K562 (cell line): ENCODE data around the gene UBXN4. TPM values are rescaled to one million over a fixed set of nuclear protein-coding genes. Genes with fewer than 3 reads are reported as not detected.
A peak's percentile ranks its signal among the peaks of the same experiment; 100 is the strongest.

Experiments used
- ATAC-seq: fragments of 200-7000 bp; cut with Tn5 transposase; 3 replicates; pipeline ENCODE4 v1.9.1; 2020; ENCODE audit warnings: moderate library complexity
- BruUV-seq: library from RNA; stranded (reverse); fragments of 400-500 nt; replicated peaks from 2 replicates; lab custom pipeline; 2021; lab: Mats Ljungman, UMichigan
- CTCF ChIA-PET: fragments of 300-600 bp; formaldehyde crosslinking; extraction: SDS; loops from one replicate; lab custom pipeline; 2021; ENCODE audit warnings: low intra/inter-chr PET ratio; lab: Yijun Ruan, JAX
- POLR2A ChIA-PET: fragments of 300-600, 350-650 bp; sonication (Branson Sonifier 250); formaldehyde crosslinking; extraction: SDS; loops from one replicate; lab custom pipeline; 2021; ENCODE audit warnings: antibody characterized with exemption, inconsistent platforms; lab: Yijun Ruan, JAX
- DNase-seq, 4 experiments: peaks; one replicate each; pipeline versions ENCODE4 v3.0.0 to v3.0.0-alpha.2; 2011 to 2018; ENCODE audit warnings: low spot score in 3 of 4, mixed read lengths in 3 of 4; ENCODE audit errors: extremely low read depth in 1 of 4
- FAIRE-seq: peaks from 2 replicates; lab custom pipeline; 2011; peaks lifted over from hg19 to GRCh38; lab: Jason Lieb, UNC
- H2AFZ ChIP-seq: 2 replicates; pipeline ENCODE4 v1.6.0; 2011; ENCODE audit warnings: low read depth, low read length, control low read depth, inconsistent platforms
- H3K27ac ChIP-seq: fragments of 200-600 bp; 3 replicates; pipeline ENCODE4 v1.8.0; 2011; ENCODE audit warnings: low read depth, mild to moderate bottlenecking, control low read depth, inconsistent platforms, low read length, moderate library complexity, mixed read lengths; ENCODE audit errors: extremely low read depth
- H3K27me3 ChIP-seq, 2 experiments: fragments of 300-600 bp in 1 of 2; 2 replicates in 1 of 2; 3 replicates in 1 of 2; pipeline versions ENCODE4 v1.6.0 to v1.8.0; 2011; ENCODE audit warnings: inconsistent platforms in 2 of 2, low read length in 2 of 2, mild to moderate bottlenecking in 1 of 2, mixed read lengths in 1 of 2, moderate library complexity in 1 of 2; ENCODE audit not compliant: control insufficient read depth in 2 of 2, insufficient read depth in 2 of 2
- H3K36me3 ChIP-seq: fragments of 300-600 bp; 3 replicates; pipeline ENCODE4 v1.8.0; 2011; ENCODE audit warnings: mild to moderate bottlenecking, low read length, inconsistent platforms; ENCODE audit not compliant: control insufficient read depth, insufficient read depth
- H3K4me1 ChIP-seq, 2 experiments: fragments of 200-600 bp in 1 of 2; replicated peaks in 1 of 2; 2 replicates in 1 of 2; 3 replicates in 1 of 2; pipeline versions ENCODE4 v1.5.1 to v1.8.0; 2011; ENCODE audit warnings: inconsistent platforms in 2 of 2, low read length in 2 of 2, mild to moderate bottlenecking in 1 of 2, mixed read lengths in 1 of 2, moderate library complexity in 1 of 2; ENCODE audit not compliant: control insufficient read depth in 2 of 2, insufficient read depth in 2 of 2
- H3K4me2 ChIP-seq: 2 replicates; pipeline ENCODE4 v1.6.1; 2011; ENCODE audit warnings: low read length, control low read depth, inconsistent platforms, mixed read lengths; ENCODE audit not compliant: insufficient read depth
- H3K4me3 ChIP-seq: fragments of 200-600 bp; sonication (generic), shearing (Covaris generic); 2 replicates; pipeline ENCODE4 v1.5.1; 2016; ENCODE audit warnings: control low read depth, inconsistent platforms
- H3K79me2 ChIP-seq: fragments of 200-600 bp; 3 replicates; pipeline ENCODE4 v1.8.0; 2011; ENCODE audit warnings: low read length, inconsistent platforms; ENCODE audit not compliant: control insufficient read depth, insufficient read depth
- H3K9ac ChIP-seq, 2 experiments: 2 replicates each; pipeline versions ENCODE4 v1.6.0 to v1.6.1; 2011; ENCODE audit warnings: low read depth in 2 of 2, low read length in 2 of 2, control low read depth in 1 of 2, inconsistent platforms in 1 of 2, mild to moderate bottlenecking in 1 of 2, mixed read lengths in 1 of 2; ENCODE audit not compliant: insufficient read depth in 1 of 2
- H3K9me1 ChIP-seq: one replicate; pipeline ENCODE4 v1.6.0; 2011; ENCODE audit warnings: inconsistent platforms, mild to moderate bottlenecking, low read length, moderate library complexity; ENCODE audit not compliant: control insufficient read depth, insufficient read depth
- H3K9me3 ChIP-seq: replicated peaks from 2 replicates; pipeline ENCODE4 v1.5.1; 2011; ENCODE audit warnings: low read depth, low read length, inconsistent platforms; ENCODE audit not compliant: control insufficient read depth, insufficient read depth
- H4K20me1 ChIP-seq: replicated peaks from 2 replicates; pipeline ENCODE4 v1.6.1; 2011; ENCODE audit warnings: low read length, inconsistent platforms, mixed read lengths; ENCODE audit not compliant: control insufficient read depth, insufficient read depth
- BHLHE40 ChIP-seq: IDR thresholded peaks from 2 replicates; pipeline ENCODE4 v1.6.1; 2011; ENCODE audit warnings: low read length, improper control_type of control experiment
- HCFC1 ChIP-seq: IDR thresholded peaks from 2 replicates; pipeline ENCODE4 v1.6.1; 2012; ENCODE audit warnings: low read depth, low read length, improper control_type of control experiment
- SNRNP70 ChIP-seq: fragments of 200-400 bp; formaldehyde crosslinking; optimal IDR thresholded peaks from 2 replicates; pipeline ENCODE3; 2017; ENCODE audit warnings: low read depth, low read length
- ZNF133 ChIP-seq: fragments of 250-450 bp; sonication (Bioruptor Pico); IDR thresholded peaks from 2 replicates; pipeline ENCODE4 v1.4.0; 2020; ENCODE audit warnings: mild to moderate bottlenecking
- ZSCAN29 ChIP-seq: fragments of 450-650 bp; IDR thresholded peaks from 2 replicates; pipeline ENCODE4 v1.6.1; 2017
- WGBS: fragments of 100-300 bp; shearing (Covaris generic); methylation state at CpG from one replicate; pipeline ENCODE4 v1.1.6; 2016; ENCODE audit warnings: low coverage, mixed read lengths; ENCODE audit not compliant: insufficient coverage; ENCODE audit errors: missing lambda C conversion rate; 5-methylcytosine and 5-hydroxymethylcytosine counted together
- in situ Hi-C: fragments of 300-500 bp; cut with MboI; formaldehyde crosslinking; loops from 4 replicates; pipeline ENCODE4 v1.15.0; 2018; ENCODE audit warnings: inconsistent platforms, mixed read lengths
- intact Hi-C: fragments of 100-400 bp; cut with micrococcal nuclease; formaldehyde crosslinking; loops from 2 replicates; pipeline ENCODE4 v1.14.2; 2022
- polyA plus RNA-seq, 8 experiments: library from polyadenylated mRNA; depleted of rRNA in 4 of 8; stranded (reverse) in 5 of 8; unstranded in 3 of 8; fragments of >200 nt; fragmentation: Nextera tagmentation in 2 of 8; fragmentation: Illumina TruSeq in 1 of 8; extraction: Ambion mirVana in 2 of 8; extraction: Trizol in 1 of 8; gene quantifications; 2 replicates each; pipeline versions ENCODE4 v1.2.1 to v1.2.3, GENCODE V29; 2011 to 2014; ENCODE audit warnings: inconsistent platforms in 1 of 8, missing spikeins in 1 of 8
- total RNA-seq, 7 experiments: library from RNA; depleted of rRNA in 6 of 7; stranded (reverse); fragments of >200 nt in 6 of 7; fragmentation: Illumina TruSeq in 2 of 7; extraction: Trizol in 2 of 7; gene quantifications; 2 replicates each; pipeline versions ENCODE4 v1.2.1 to v1.2.3, GENCODE V29; 2011 to 2021; ENCODE audit warnings: low replicate concordance in 1 of 7
- TF ChIP-seq, protein P1 (sequence below): fragments of 250-450 bp; sonication (Bioruptor Pico); IDR thresholded peaks from 2 replicates; pipeline ENCODE4 v1.5.0; 2021
- TF ChIP-seq, protein P2 (sequence below): fragments of 150-350 bp; conservative IDR thresholded peaks from 2 replicates; pipeline ENCODE4 v1.6.1; 2014; ENCODE audit warnings: low read length
- TF ChIP-seq, protein P3 (sequence below): fragments of 450-650 bp; IDR thresholded peaks from 2 replicates; pipeline ENCODE4 v1.7.0; 2016; ENCODE audit warnings: borderline replicate concordance

Gene UBXN4
- total and polyA plus RNA-seq, 9 of the 15 experiments (the other 6 are each of a cell fraction or from before 2014, with no cell fraction given) = 30.4 to 127 (median 55.3) TPM

DNA sequence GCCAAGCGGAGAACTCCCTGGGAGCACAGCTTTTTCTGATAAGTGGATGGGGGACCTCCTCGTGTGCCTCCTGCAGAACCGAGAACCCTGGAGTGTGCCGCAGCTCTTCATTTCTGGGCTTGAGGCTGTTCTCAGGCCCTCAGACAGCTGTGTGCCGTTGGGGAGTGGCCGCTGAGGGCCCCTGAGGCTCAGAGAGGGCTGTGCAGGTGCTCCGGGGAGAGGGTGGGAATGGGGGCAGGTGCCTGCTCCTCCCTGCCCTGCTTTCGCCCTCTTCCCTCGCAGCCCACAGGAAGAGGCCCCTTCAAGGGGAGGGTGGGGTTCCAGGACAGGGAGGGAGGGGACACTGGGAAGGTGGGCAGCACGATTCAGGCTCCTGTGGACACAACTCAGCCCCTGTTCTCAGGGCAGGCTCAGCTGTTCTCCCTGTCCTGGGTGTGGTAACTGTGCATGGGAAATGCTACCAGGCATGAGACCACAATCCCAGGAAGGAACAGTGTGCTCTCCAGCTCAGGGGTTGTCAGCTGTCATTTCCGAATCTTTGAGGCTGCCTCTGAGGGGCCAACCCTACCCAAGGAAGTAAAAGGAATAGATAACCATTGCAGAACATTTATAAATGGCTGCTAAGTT lies 84.0 kb downstream of the UBXN4 start:
- intact Hi-C loops = no loop called here
- H3K9me3 ChIP-seq = no peaks in the 10 kb centered on the region
- H2AFZ ChIP-seq = no peak overlapping the region
- no peaks in the 10 kb centered on the region for H4K20me1 ChIP-seq
- no peak overlapping the region for H3K4me3 ChIP-seq
- no peaks in the 10 kb centered on the region for H3K36me3 ChIP-seq
- H3K4me2 ChIP-seq = no peak overlapping the region
- H3K4me1 ChIP-seq = peaks cover 0 to 5% of the 10 kb centered on the region in 2 experiments; a peak in 2 of 5 replicates
- ATAC-seq (peak; percentile 57), DNase-seq (no peak), FAIRE-seq (no peak)
- H3K79me2 ChIP-seq = no peaks in the 10 kb centered on the region
- H3K27ac ChIP-seq = no peak overlapping the region
- H3K9ac ChIP-seq = peak overlapping the region in 1 of 2 experiments; percentile 29; a peak in 1 of 4 replicates
- no peaks in the 10 kb centered on the region for H3K9me1 ChIP-seq
- no TSS peak for BruUV-seq
- ChIA-PET POLR2A (interaction anchor here (0.6 to 1.5 kb wide), 4 partner anchors 8 to 13 kb away, joined by 3 to 6 read pairs (median 3); no protein-coding TSS in a partner anchor), CTCF (no interaction called here)
- WGBS = 6% methylated on average over 9 of the region's 11 CpGs
- in situ Hi-C loops = no loop called here
- peaks cover 20 to 58% of the 10 kb centered on the region in 2 experiments for H3K27me3 ChIP-seq
- no peak for TF ChIP-seq HCFC1
- TF ChIP-seq BHLHE40 = no peak
- TF ChIP-seq ZSCAN29 = no peak
- no peak for TF ChIP-seq ZNF133
- no peak for TF ChIP-seq SNRNP70
- TF ChIP-seq, protein P1, sequence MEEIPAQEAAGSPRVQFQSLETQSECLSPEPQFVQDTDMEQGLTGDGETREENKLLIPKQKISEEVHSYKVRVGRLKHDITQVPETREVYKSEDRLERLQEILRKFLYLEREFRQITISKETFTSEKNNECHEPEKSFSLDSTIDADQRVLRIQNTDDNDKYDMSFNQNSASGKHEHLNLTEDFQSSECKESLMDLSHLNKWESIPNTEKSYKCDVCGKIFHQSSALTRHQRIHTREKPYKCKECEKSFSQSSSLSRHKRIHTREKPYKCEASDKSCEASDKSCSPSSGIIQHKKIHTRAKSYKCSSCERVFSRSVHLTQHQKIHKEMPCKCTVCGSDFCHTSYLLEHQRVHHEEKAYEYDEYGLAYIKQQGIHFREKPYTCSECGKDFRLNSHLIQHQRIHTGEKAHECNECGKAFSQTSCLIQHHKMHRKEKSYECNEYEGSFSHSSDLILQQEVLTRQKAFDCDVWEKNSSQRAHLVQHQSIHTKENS (CRISPR knock-in tag) = no peak
- TF ChIP-seq, protein P2, sequence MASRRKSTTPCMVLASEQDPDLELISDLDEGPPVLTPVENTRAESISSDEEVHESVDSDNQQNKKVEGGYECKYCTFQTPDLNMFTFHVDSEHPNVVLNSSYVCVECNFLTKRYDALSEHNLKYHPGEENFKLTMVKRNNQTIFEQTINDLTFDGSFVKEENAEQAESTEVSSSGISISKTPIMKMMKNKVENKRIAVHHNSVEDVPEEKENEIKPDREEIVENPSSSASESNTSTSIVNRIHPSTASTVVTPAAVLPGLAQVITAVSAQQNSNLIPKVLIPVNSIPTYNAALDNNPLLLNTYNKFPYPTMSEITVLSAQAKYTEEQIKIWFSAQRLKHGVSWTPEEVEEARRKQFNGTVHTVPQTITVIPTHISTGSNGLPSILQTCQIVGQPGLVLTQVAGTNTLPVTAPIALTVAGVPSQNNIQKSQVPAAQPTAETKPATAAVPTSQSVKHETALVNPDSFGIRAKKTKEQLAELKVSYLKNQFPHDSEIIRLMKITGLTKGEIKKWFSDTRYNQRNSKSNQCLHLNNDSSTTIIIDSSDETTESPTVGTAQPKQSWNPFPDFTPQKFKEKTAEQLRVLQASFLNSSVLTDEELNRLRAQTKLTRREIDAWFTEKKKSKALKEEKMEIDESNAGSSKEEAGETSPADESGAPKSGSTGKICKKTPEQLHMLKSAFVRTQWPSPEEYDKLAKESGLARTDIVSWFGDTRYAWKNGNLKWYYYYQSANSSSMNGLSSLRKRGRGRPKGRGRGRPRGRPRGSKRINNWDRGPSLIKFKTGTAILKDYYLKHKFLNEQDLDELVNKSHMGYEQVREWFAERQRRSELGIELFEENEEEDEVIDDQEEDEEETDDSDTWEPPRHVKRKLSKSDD = no peak
- TF ChIP-seq, protein P3, sequence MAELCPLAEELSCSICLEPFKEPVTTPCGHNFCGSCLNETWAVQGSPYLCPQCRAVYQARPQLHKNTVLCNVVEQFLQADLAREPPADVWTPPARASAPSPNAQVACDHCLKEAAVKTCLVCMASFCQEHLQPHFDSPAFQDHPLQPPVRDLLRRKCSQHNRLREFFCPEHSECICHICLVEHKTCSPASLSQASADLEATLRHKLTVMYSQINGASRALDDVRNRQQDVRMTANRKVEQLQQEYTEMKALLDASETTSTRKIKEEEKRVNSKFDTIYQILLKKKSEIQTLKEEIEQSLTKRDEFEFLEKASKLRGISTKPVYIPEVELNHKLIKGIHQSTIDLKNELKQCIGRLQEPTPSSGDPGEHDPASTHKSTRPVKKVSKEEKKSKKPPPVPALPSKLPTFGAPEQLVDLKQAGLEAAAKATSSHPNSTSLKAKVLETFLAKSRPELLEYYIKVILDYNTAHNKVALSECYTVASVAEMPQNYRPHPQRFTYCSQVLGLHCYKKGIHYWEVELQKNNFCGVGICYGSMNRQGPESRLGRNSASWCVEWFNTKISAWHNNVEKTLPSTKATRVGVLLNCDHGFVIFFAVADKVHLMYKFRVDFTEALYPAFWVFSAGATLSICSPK = no peak
